GM18858 (cell line): ENCODE measurements around the gene PPP1R14B.
A peak's percentile ranks its signal among the peaks of the same experiment; 100 is the strongest.

ENCODE experiments used
- ATAC-seq: cut with Tn5 transposase; IDR thresholded peaks from one replicate; pipeline ENCODE4 v1.9.1; 2021; ENCODE audit not compliant: unreplicated experiment

Gene PPP1R14B

GRCh38 chr11:64281957-64282770 lies 35.4 kb upstream of the PPP1R14B start:
- ATAC-seq = no peak

- no peak for ATAC-seq
Observed at GRCh38 chr11:64278576-64279190, 31.9 kb upstream of the PPP1R14B start.

GRCh38 chr11:64276653-64277431 lies 30.1 kb upstream of the PPP1R14B start:
- no peak for ATAC-seq

DNA sequence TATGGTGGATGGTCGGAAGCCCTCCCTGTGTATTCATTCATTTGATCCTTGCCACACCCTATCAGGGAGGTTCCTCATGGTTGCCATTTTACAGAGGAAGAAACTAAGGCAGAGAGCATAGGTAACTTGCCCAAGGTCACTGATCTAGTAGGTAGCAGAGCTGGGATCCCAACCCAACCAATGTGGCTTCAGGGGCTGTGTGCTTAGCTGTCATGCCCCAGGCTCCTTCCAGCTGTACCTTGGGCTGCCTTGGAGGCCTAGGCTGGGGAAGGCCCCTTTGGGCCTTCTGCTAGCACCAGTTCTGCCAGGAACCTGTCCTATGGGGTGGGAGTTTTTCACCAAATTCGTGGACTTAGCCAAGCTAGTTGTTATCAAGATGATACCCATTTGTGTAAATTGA lies 29.1 kb upstream of the PPP1R14B start:
- ATAC-seq = no peak

DNA sequence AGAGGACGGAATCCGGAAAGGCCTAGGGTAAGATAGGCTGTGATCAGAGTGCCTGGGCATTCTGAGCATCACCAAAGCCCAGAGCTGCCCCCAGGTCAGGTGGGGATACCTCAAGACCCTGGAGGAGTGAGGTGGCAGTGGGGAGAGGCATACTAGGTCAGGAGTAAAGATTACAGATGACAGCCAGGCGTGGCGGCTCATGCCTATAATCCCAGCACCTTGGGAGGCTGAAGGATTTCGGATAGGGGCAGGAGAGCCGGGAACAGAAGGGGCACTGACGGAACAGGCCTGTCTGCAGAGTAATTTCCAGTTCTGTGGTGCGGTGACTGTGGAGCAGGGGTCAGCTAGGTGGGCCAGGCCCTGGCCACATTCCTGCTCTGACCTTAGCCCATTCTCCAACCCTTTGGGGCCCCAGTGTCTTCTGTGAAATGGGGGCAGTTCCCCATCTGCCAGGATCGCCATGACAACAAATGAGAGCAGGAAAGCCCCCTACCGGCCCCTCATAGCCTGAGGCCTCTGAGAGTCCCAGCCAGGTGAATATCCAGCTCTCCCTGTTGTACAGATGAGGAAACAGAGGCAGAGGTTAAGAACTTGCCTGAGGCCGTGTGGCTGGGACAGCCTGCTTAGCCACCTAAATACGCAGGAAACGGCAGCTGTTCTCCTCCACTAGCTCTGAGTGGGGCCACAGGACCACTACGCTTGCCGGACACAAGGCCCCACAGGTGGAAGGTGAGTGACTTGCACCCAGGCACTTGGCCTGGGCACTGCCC lies 28.5 kb upstream of the PPP1R14B start:
- ATAC-seq = no peak

DNA sequence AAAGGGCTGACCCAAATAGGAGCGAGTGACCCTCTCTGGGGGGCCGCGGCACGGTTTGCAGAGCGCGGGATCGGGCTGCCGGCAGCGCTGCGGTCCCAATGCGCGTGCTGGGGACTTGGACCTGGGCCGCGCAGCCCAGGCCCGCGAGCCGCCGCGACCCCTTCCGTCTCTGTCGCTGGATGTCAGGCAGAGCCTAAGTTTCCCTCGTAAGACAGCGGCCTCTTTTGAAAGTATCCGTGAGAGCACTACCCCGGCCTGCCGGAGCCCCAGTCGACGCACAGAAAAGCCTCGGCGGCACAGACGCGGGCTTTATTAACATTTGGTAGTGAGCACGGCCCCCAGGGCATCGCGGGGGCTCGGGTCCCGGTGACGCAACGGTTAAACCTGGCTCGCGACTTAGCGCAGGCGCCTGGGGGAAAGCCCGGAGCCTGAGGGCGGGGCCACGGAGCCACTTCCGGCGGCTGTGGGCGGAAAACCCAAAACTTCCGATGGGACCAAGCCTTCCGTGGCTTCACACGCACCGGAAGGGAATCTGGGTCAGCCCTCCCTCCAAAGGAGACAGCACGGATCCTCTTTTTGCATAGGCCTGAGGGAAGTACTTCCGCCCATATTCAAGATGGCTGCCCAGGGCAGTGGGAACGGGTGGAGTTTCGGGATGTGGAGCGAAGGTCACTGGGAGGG lies 22.9 kb upstream of the PPP1R14B start:
- ATAC-seq = peak; percentile 54

GRCh38 chr11:64268893-64269539 lies 22.3 kb upstream of the PPP1R14B start:
- no peak for ATAC-seq

DNA sequence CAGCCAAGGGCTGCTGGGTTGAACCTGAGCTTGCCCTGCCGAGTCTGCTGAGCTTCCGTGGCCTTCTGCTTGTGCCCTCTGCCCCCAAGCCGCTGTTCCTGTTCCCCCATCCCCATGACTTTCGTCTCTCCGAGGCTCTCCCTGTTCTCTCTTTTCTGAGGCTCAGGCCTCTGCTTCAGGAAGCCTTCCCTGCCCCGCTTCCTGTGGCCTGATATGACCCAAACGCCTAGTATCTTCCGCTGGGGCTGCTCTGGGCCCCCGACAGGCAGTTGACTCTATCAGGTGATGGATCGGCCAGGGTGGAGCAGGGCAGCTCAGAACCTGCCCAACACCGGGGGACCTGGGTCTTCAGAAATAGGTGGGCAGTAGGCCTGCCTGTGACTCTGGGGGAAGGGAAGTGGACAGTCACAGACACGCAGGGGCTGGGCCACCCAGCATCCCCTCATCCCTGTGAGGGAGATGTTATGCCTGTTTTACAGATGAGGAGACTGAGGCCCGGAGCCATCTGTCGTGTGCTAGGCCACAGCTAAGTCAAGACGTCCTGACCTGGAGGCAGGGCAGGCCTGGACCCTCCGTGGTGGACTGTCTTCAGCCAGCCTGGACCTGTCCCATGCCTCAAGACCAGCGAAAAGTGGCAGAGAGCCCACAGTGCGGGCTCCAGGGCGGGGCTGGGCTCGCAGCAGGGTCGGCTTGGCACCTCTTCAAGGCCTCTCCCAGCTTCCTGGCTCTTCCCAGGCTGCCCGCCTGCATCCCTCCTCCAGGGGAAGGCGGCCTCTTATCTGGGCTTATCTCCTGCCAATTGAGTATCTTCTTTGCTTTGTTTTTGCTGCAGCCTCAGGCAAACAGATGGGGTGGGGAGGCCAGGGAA lies 21.5 kb upstream of the PPP1R14B start:
- no peak for ATAC-seq

DNA sequence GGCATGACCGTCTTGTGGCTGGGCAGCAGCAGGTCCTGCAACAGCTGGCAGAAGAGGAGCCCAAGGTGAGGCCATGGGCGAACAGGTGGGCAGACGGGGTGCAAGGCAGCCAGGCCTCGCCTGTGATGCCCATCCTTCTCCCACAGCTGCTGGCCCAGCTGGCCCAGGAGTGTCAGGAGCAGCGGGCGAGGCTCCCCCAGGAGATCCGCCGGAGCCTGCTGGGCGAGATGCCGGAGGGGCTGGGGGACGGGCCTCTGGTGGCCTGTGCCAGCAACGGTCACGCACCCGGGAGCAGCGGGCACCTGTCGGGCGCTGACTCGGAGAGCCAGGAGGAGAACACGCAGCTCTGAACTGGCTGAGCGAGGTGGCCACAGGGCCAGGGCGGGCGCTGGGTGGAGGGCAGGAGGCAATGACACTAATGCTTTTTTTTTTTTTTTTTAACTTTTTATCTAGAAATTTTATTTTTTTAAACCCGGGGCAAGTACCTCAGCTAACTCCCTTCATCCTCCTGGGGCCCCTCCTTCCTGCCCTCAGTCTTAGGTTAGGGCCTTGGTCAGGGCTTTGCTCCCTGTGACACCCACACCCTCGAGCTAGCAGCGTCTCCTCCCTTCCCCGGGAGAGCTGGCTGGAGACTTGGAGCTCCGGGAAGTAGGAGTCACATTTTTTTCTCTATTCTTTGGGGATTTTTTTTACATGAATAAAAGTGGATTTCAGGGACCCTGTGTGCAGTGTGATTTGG lies 20.6 kb upstream of the PPP1R14B start:
- no peak for ATAC-seq

- ATAC-seq = no peak
Observed at GRCh38 chr11:64266339-64266738, 19.6 kb upstream of the PPP1R14B start.

DNA sequence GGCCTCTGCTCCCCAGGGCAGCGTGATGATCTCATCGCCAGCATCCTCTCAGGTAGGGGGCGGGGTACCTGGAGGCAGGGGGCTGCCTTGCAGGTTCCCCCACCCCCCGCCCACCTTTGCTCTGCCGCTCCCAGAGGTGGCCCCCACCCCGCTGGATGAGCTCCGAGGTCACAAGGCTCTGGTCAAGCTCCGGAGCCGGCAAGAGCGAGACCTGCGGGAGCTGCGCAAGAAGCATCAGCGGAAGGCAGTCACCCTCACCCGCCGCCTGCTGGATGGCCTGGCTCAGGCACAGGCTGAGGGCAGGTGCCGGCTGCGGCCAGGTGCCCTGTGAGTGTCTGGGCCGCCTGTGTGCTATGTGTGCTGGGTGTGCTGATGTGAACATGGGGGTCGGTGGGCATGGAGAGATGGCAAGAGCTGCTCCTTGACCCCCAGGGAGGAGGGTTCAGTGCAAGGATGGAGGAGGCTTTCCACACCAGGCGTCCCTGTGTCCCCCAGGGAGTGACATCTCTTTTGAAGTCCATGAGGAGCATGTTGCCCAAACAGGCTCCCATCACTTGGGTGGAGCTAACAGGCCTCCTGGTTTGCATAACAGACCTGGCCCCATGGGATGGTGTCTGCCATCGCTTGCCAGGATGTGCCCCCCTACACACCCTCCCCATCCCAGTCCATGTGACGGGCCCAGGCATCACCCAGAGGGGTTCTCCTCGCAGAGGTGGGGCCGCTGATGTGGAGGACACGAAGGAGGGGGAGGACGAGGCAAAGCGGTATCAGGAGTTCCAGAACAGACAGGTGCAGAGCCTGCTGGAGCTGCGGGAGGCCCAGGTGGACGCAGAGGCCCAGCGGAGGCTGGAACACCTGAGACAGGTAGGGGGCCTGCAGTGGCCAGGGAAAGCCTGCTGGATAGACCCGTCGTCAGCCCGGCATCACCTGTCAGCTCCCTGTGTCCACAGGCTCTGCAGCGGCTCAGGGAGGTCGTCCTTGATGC lies 18.7 kb upstream of the PPP1R14B start:
- ATAC-seq = no peak

GRCh38 chr11:64264371-64264852 lies 17.7 kb upstream of the PPP1R14B start:
- ATAC-seq = no peak

- ATAC-seq = no peak
Observed at GRCh38 chr11:64263947-64264317, 17.2 kb upstream of the PPP1R14B start.

- no peak for ATAC-seq
Observed at GRCh38 chr11:64263021-64263946, 16.5 kb upstream of the PPP1R14B start.

DNA sequence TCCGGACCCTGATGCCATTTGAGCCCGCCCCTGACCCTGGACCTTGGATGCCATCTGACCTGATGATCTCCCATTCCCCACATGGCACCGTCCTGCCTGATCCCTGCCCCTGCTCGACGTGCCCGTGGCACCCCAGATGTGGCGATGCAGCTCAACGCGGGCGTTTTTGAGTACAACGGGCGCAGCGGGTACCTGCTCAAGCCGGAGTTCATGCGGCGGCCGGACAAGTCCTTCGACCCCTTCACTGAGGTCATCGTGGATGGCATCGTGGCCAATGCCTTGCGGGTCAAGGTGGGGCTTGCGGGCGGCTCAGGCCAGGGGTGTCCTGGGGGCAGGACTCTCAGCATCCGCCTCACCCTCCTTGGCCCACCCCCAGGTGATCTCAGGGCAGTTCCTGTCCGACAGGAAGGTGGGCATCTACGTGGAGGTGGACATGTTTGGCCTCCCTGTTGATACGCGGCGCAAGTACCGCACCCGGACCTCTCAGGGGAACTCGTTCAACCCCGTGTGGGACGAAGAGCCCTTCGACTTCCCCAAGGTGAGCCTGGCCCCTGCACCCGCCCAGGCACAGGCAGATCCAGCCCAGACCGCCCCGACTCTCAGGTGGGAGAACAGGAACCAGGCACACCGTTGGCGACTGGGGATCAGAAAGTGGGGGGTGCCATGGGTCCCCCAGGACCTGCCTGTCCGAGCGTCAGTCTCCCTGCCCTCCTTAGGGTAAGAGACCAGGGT lies 15.7 kb upstream of the PPP1R14B start:
- no peak for ATAC-seq
